GM19468 (cell line): ENCODE results near the gene RABL6.
"Not testable (repeated sequence)": the region's sequence is repeated elsewhere in the genome, so short reads cannot be mapped to it uniquely, and the experiment has no call there.

Experiments
- ATAC-seq: cut with Tn5 transposase; IDR thresholded peaks from one replicate; pipeline ENCODE4 v1.9.1; 2021; ENCODE audit warnings: mild to moderate bottlenecking, moderate library complexity, moderate number of reproducible peaks; ENCODE audit not compliant: unreplicated experiment; ENCODE audit errors: extremely low read depth

RABL6 gene

GRCh38 chr9:136843801-136844740 lies 36.3 kb downstream of the RABL6 start:
- not testable (repeated sequence) for ATAC-seq

GRCh38 chr9:136844761-136845464 lies 37.2 kb downstream of the RABL6 start:
- no peak for ATAC-seq

GRCh38 chr9:136845465-136846260 lies 37.9 kb downstream of the RABL6 start:
- no peak for ATAC-seq

- no peak for ATAC-seq
Measured at GRCh38 chr9:136846376-136847087, 38.8 kb downstream of the RABL6 start.

GRCh38 chr9:136847088-136847825 lies 39.5 kb downstream of the RABL6 start:
- no peak for ATAC-seq

GRCh38 chr9:136847826-136848392 lies 40.2 kb downstream of the RABL6 start:
- no peak for ATAC-seq

- no peak for ATAC-seq
Measured at GRCh38 chr9:136848393-136849037, 40.8 kb downstream of the RABL6 start.

- peak; percentile 29 for ATAC-seq
Measured at GRCh38 chr9:136849038-136849959, 41.6 kb downstream of the RABL6 start, which contains the start of gene PHPT1. PHPT1 (plus strand) TSS chr9:136849409; CDS start chr9:136849431, 22 bp downstream.

GRCh38 chr9:136849960-136850865 lies 42.5 kb downstream of the RABL6 start:
- no peak for ATAC-seq

- no peak for ATAC-seq
Measured at GRCh38 chr9:136850866-136851775, 43.4 kb downstream of the RABL6 start.

- no peak for ATAC-seq
Measured at GRCh38 chr9:136851941-136852663, 44.4 kb downstream of the RABL6 start, which contains the start of gene MAMDC4. MAMDC4 (plus strand) TSS chr9:136852346; CDS start chr9:136852417, 71 bp downstream.

GRCh38 chr9:136852664-136853595 lies 45.2 kb downstream of the RABL6 start:
- no peak for ATAC-seq

GRCh38 chr9:136853596-136854112 lies 45.9 kb downstream of the RABL6 start:
- ATAC-seq, result no peak
